Ectodermal cell (in vitro differentiated cells): ENCODE measurements around the gene PHF10.
"Not testable (repeated sequence)": the region's sequence is repeated elsewhere in the genome, so short reads cannot be mapped to it uniquely, and the experiment has no call there.

Source experiments
- H3K27ac ChIP-seq: 2 replicates; pipeline ENCODE4 v1.7.0; 2013; ENCODE audit warnings: mild to moderate bottlenecking, low read depth, low read length; ENCODE audit not compliant: insufficient read depth, poor library complexity, severe bottlenecking
- H3K27me3 ChIP-seq: 2 replicates; pipeline ENCODE4 v1.7.0; 2013; ENCODE audit warnings: mild to moderate bottlenecking, low read length; ENCODE audit not compliant: insufficient read depth, control insufficient read depth, poor library complexity, severe bottlenecking
- H3K36me3 ChIP-seq: one replicate; pipeline ENCODE4 v1.7.0; 2013; ENCODE audit warnings: low read length; ENCODE audit not compliant: control insufficient read depth, insufficient read depth
- H3K4me1 ChIP-seq: one replicate; pipeline ENCODE4 v1.7.0; 2013; ENCODE audit warnings: low read length; ENCODE audit not compliant: control insufficient read depth, insufficient read depth
- H3K4me3 ChIP-seq: 2 replicates; pipeline ENCODE4 v1.7.0; 2013; ENCODE audit warnings: low read depth, low read length, control low read depth; ENCODE audit not compliant: insufficient read depth
- H3K9me3 ChIP-seq: 2 replicates; pipeline ENCODE4 v1.7.0; 2013; ENCODE audit warnings: mild to moderate bottlenecking, low read length, moderate library complexity; ENCODE audit not compliant: control insufficient read depth
- WGBS, 2 experiments: methylation state at CpG; one replicate each; pipeline ENCODE4 v1.1.7; 2013; ENCODE audit warnings: missing lambda C conversion rate in 2 of 2; 5-methylcytosine and 5-hydroxymethylcytosine counted together

Gene PHF10

GRCh38 chr6:169701954-169702839, 22.1 kb downstream of the PHF10 start, which contains the start of the genes C6orf120 and WDR27:
Gene C6orf120 (plus strand): TSS chr6:169702126. CDS start chr6:169702460, 334 bp downstream.
Gene WDR27 (minus strand): TSS chr6:169702029. CDS start chr6:169689005, 13,024 bp downstream.
- H3K4me1 ChIP-seq, result peaks cover 10% of the 10 kb centered on the region
- H3K27me3 ChIP-seq, result no peaks in the 10 kb centered on the region
- 0 to 1% methylated on average over 92 of the region's 92 CpGs for WGBS, 2 experiments
- H3K4me3 ChIP-seq, result peak within 1 kb of the TSS; percentile 88
- H3K9me3 ChIP-seq, result no peaks in the 10 kb centered on the region
- peaks cover 7% of the 10 kb centered on the region for H3K36me3 ChIP-seq
- peak within 1 kb of the TSS; percentile 78 for H3K27ac ChIP-seq

- no peak overlapping the region for H3K27ac ChIP-seq
- H3K4me1 ChIP-seq, result peaks cover 10% of the 10 kb centered on the region
- H3K36me3 ChIP-seq, result peaks cover 7% of the 10 kb centered on the region
- H3K9me3 ChIP-seq, result no peaks in the 10 kb centered on the region
- WGBS, 2 experiments, result 0% methylated on average over 54 of the region's 54 CpGs
- H3K27me3 ChIP-seq, result no peaks in the 10 kb centered on the region
- H3K4me3 ChIP-seq, result peak overlapping the region; percentile 88
Observed at GRCh38 chr6:169701311-169701953, 22.9 kb downstream of the PHF10 start.

GRCh38 chr6:169700296-169700695, 24.0 kb downstream of the PHF10 start:
- 74 to 75% methylated on average over 5 of the region's 5 CpGs for WGBS, 2 experiments
- Histone ChIP-seq H3K36me3 (peaks cover 9% of the 10 kb centered on the region), H3K4me3 (no peak overlapping the region), H3K9me3 (no peaks in the 10 kb centered on the region), H3K4me1 (peaks cover 10% of the 10 kb centered on the region), H3K27me3 (no peaks in the 10 kb centered on the region), H3K27ac (no peak overlapping the region)

GRCh38 chr6:169697115-169697514, 27.2 kb downstream of the PHF10 start:
- H3K4me1 ChIP-seq, H3K9me3 ChIP-seq, H3K27ac ChIP-seq, H3K4me3 ChIP-seq, H3K27me3 ChIP-seq: not testable (repeated sequence)
- 82 to 83% methylated on average over 10 of the region's 10 CpGs for WGBS, 2 experiments
- H3K36me3 ChIP-seq, result peaks cover 11% of the 10 kb centered on the region

GRCh38 chr6:169695131-169695530, 29.2 kb downstream of the PHF10 start:
- H3K27me3 ChIP-seq, result no peaks in the 10 kb centered on the region
- no peak overlapping the region for H3K4me3 ChIP-seq
- no peaks in the 10 kb centered on the region for H3K4me1 ChIP-seq
- peaks cover 11% of the 10 kb centered on the region for H3K36me3 ChIP-seq
- 94 to 95% methylated on average over 5 of the region's 5 CpGs for WGBS, 2 experiments
- no peaks in the 10 kb centered on the region for H3K9me3 ChIP-seq
- no peak overlapping the region for H3K27ac ChIP-seq

GRCh38 chr6:169692516-169692915, 31.8 kb downstream of the PHF10 start:
- Histone ChIP-seq H3K27me3 (no peaks in the 10 kb centered on the region), H3K4me3 (no peak overlapping the region), H3K27ac (no peak overlapping the region), H3K4me1 (no peaks in the 10 kb centered on the region), H3K9me3 (no peaks in the 10 kb centered on the region), H3K36me3 (peaks cover 14% of the 10 kb centered on the region)
- 88 to 90% methylated on average over 3 of the region's 3 CpGs for WGBS, 2 experiments

GRCh38 chr6:169691260-169691659, 33.0 kb downstream of the PHF10 start:
- Histone ChIP-seq H3K4me1 (no peaks in the 10 kb centered on the region), H3K27ac (no peak overlapping the region), H3K9me3 (no peaks in the 10 kb centered on the region), H3K27me3 (no peaks in the 10 kb centered on the region), H3K36me3 (peaks cover 20% of the 10 kb centered on the region), H3K4me3 (no peak overlapping the region)
- WGBS, 2 experiments, result 80 to 100% methylated on average over 1 of the region's 2 CpGs

GRCh38 chr6:169689287-169689686, 35.0 kb downstream of the PHF10 start:
- H3K27ac ChIP-seq, result no peak overlapping the region
- no peaks in the 10 kb centered on the region for H3K9me3 ChIP-seq
- peaks cover 24% of the 10 kb centered on the region for H3K36me3 ChIP-seq

GRCh38 chr6:169685860-169686259, 38.4 kb downstream of the PHF10 start:
- no peak overlapping the region for H3K4me3 ChIP-seq
- no peaks in the 10 kb centered on the region for H3K9me3 ChIP-seq
- no peaks in the 10 kb centered on the region for H3K27me3 ChIP-seq
- H3K27ac ChIP-seq, result no peak overlapping the region
- 97 to 100% methylated on average over 2 of the region's 2 CpGs for WGBS, 2 experiments
- H3K4me1 ChIP-seq, result no peaks in the 10 kb centered on the region
- H3K36me3 ChIP-seq, result peaks cover 36% of the 10 kb centered on the region

More at GRCh38 chr6:169689287-169689686, 35.0 kb downstream of the PHF10 start:
- no peak overlapping the region for H3K4me3 ChIP-seq
- 96% methylated on average over 6 of the region's 6 CpGs for WGBS, 2 experiments
- no peaks in the 10 kb centered on the region for H3K4me1 ChIP-seq
- H3K27me3 ChIP-seq, result no peaks in the 10 kb centered on the region

GRCh38 chr6:169684056-169684455, 40.2 kb downstream of the PHF10 start:
- H3K27ac ChIP-seq, result no peak overlapping the region
- H3K27me3 ChIP-seq, result no peaks in the 10 kb centered on the region
- 96% methylated on average over 3 of the region's 3 CpGs for WGBS, 2 experiments
- no peaks in the 10 kb centered on the region for H3K9me3 ChIP-seq
- H3K36me3 ChIP-seq, result peaks cover 37% of the 10 kb centered on the region
- no peaks in the 10 kb centered on the region for H3K4me1 ChIP-seq
- H3K4me3 ChIP-seq, result no peak overlapping the region
